ENCODE data around the gene ERCC2.
"Not testable (repeated sequence)": the region's sequence is repeated elsewhere in the genome, so short reads cannot be mapped to it uniquely, and the experiment has no call there.

ERCC2 gene

GRCh38 chr19:45413497-45413896, 43.1 kb upstream of the ERCC2 start:
- TF ChIP-seq, protein P1, sequence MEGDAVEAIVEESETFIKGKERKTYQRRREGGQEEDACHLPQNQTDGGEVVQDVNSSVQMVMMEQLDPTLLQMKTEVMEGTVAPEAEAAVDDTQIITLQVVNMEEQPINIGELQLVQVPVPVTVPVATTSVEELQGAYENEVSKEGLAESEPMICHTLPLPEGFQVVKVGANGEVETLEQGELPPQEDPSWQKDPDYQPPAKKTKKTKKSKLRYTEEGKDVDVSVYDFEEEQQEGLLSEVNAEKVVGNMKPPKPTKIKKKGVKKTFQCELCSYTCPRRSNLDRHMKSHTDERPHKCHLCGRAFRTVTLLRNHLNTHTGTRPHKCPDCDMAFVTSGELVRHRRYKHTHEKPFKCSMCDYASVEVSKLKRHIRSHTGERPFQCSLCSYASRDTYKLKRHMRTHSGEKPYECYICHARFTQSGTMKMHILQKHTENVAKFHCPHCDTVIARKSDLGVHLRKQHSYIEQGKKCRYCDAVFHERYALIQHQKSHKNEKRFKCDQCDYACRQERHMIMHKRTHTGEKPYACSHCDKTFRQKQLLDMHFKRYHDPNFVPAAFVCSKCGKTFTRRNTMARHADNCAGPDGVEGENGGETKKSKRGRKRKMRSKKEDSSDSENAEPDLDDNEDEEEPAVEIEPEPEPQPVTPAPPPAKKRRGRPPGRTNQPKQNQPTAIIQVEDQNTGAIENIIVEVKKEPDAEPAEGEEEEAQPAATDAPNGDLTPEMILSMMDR (IDR thresholded peaks at IDR 0.05; ENCODE audit: low read depth, low read length, missing control alignments): no peak
- DNase-seq (ENCODE audit: extremely low read depth, low read depth): no peak
- H3K4me3 ChIP-seq (replicated peaks; ENCODE audit: low read depth, low read length): no peak overlapping the region

GRCh38 chr19:45410330-45410729, 40.0 kb upstream of the ERCC2 start:
- not testable (repeated sequence) for DNase-seq (ENCODE audit: extremely low read depth, low read depth); H3K4me3 ChIP-seq (replicated peaks; ENCODE audit: low read depth, low read length)

DNA sequence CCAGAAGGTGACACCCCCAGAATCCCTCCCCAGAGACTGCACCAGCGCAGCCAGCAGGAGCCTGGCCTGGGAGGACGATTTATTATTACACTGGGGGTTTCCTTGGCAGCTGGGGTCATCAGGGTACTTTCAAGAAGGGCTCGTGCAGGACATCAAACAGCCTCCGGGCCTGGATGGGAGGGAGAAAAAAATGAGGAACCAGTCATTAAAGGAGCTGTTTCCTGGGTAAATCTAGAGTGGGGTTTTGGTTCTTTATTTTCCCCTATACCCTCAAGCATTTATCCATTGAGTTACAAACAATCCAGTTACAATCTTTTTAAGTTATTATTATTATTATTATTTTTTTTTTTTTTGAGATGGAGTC, 39.2 kb upstream of the ERCC2 start:
- no peak for DNase-seq (ENCODE audit: extremely low read depth, low read depth)
- TF ChIP-seq, protein P1 (IDR thresholded peaks at IDR 0.05; ENCODE audit: low read depth, low read length, missing control alignments): no peak

DNA sequence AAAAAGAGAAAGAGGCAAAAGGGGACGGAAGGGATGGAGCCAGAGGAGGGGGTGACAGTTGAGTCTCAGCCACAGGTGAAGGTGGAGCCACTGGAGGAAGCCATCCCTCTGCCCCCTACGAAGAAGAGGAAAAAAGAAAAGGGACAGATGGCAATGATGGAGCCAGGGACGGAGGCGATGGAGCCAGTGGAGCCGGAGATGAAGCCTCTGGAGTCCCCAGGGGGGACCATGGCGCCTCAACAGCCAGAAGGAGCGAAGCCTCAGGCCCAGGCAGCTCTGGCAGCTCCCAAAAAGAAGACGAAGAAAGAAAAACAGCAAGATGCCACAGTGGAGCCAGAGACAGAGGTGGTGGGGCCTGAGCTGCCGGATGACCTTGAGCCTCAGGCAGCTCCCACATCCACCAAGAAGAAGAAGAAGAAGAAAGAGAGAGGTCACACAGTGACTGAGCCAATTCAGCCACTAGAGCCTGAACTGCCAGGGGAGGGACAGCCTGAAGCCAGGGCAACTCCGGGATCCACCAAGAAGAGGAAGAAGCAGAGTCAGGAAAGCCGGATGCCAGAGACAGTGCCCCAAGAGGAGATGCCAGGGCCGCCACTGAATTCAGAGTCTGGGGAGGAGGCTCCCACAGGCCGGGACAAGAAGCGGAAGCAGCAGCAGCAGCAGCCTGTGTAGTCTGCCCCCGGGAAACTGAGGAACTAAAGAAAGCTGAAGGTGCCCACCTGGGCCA, 38.6 kb upstream of the ERCC2 start:
- TF ChIP-seq, protein P1 (IDR thresholded peaks at IDR 0.05; ENCODE audit: low read depth, low read length, missing control alignments): no peak
- DNase-seq (ENCODE audit: extremely low read depth, low read depth): no peak
- no peak overlapping the region for H3K4me3 ChIP-seq (replicated peaks; ENCODE audit: low read depth, low read length)

More for the DNA sequence above, 39.2 kb upstream of the ERCC2 start:
- no peak overlapping the region for H3K4me3 ChIP-seq (replicated peaks; ENCODE audit: low read depth, low read length)

DNA sequence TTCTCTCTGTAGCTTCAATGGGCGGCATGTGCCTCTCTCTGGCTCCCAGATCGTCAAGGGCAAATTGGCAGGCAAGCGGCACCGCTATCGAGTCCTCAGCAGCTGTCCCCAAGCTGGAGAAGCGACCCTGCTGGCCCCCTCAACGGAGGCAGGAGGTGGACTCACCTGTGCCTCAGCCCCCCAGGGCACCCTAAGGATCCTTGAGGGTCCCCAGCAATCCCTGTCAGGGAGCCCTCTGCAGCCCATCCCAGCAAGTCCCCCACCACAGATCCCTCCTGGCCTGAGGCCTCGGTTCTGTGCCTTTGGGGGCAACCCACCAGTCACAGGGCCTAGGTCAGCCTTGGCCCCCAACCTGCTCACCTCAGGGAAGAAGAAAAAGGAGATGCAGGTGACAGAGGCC, 37.7 kb upstream of the ERCC2 start:
- TF ChIP-seq, protein P1 (IDR thresholded peaks at IDR 0.05; ENCODE audit: low read depth, low read length, missing control alignments): no peak
- peak overlapping the region; percentile 82 for H3K4me3 ChIP-seq (replicated peaks; ENCODE audit: low read depth, low read length)
- DNase-seq (ENCODE audit: extremely low read depth, low read depth): no peak

GRCh38 chr19:45407585-45407984, 37.2 kb upstream of the ERCC2 start:
- not testable (repeated sequence) for DNase-seq (ENCODE audit: extremely low read depth, low read depth)
- peak overlapping the region; percentile 82 for H3K4me3 ChIP-seq (replicated peaks; ENCODE audit: low read depth, low read length)

DNA sequence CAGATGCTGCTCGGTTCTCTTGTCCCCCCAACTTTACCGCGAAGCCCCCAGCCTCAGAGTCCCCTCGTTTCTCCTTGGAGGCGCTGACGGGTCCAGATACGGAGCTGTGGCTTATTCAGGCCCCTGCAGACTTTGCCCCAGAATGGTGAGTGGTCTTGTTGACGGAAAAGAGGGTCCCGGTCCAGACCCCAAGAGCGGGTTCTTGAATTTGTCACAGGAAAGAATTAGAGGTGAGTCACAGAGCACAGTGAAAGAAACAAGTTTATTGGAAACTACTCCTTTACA, 36.7 kb upstream of the ERCC2 start:
- TF ChIP-seq, protein P1 (IDR thresholded peaks at IDR 0.05; ENCODE audit: low read depth, low read length, missing control alignments): no peak
- peak overlapping the region; percentile 82 for H3K4me3 ChIP-seq (replicated peaks; ENCODE audit: low read depth, low read length)
- DNase-seq (ENCODE audit: extremely low read depth, low read depth): no peak
